ENCODE measurements around the gene KIAA0930. TPM values are rescaled to one million over a fixed set of nuclear protein-coding genes. Genes with fewer than 3 reads are reported as not detected.

The KIAA0930 gene
- total RNA-seq, 4 donors from 2014 or later: 9.4 to 31.8 (median 19.6) TPM

GRCh38 chr22:45207533-45207932 lies 33.2 kb downstream of the KIAA0930 start:
- no peak for TF ChIP-seq CTCF (IDR thresholded peaks at IDR 0.05)
- no peak for TF ChIP-seq POLR2A (IDR thresholded peaks at IDR 0.05)
- Histone ChIP-seq H3K27me3 (no peaks in the 10 kb centered on the region), H3K9me3 (no peaks in the 10 kb centered on the region), H3K36me3 (no peaks in the 10 kb centered on the region), H3K4me1 (peaks cover 0 to 9% of the 10 kb centered on the region in 2 donors), H3K27ac (no peak overlapping the region), H3K4me3 (no peak overlapping the region)
- intact Hi-C loops (cut with DNase I; ENCODE audit: low total_unique reads): no loop called here
- no peak for DNase-seq

GRCh38 chr22:45206233-45206632 lies 34.5 kb downstream of the KIAA0930 start:
- H3K36me3 ChIP-seq: no peaks in the 10 kb centered on the region
- intact Hi-C loops (cut with DNase I; ENCODE audit: low total_unique reads): no loop called here
- H3K4me1 ChIP-seq: no peaks in the 10 kb centered on the region
- no peak overlapping the region for H3K4me3 ChIP-seq
- DNase-seq: no peak
- TF ChIP-seq CTCF (IDR thresholded peaks at IDR 0.05) (no peak), POLR2A (IDR thresholded peaks at IDR 0.05) (no peak)
- no peaks in the 10 kb centered on the region for H3K9me3 ChIP-seq
- no peak overlapping the region for H3K27ac ChIP-seq
- no peaks in the 10 kb centered on the region for H3K27me3 ChIP-seq

GRCh38 chr22:45205276-45205925 lies 35.3 kb downstream of the KIAA0930 start:
- Histone ChIP-seq H3K27ac (no peak overlapping the region), H3K4me1 (no peaks in the 10 kb centered on the region), H3K9me3 (no peaks in the 10 kb centered on the region), H3K36me3 (no peaks in the 10 kb centered on the region), H3K27me3 (no peaks in the 10 kb centered on the region), H3K4me3 (no peak overlapping the region)
- intact Hi-C loops (cut with DNase I; ENCODE audit: low total_unique reads): no loop called here
- TF ChIP-seq POLR2A (IDR thresholded peaks at IDR 0.05) (no peak), CTCF (IDR thresholded peaks at IDR 0.05) (no peak)
- DNase-seq: no peak

- TF ChIP-seq CTCF (IDR thresholded peaks at IDR 0.05) (no peak), POLR2A (IDR thresholded peaks at IDR 0.05) (no peak)
- H3K4me3 ChIP-seq: no peak overlapping the region
- no peak for DNase-seq
- no peaks in the 10 kb centered on the region for H3K9me3 ChIP-seq
- no peaks in the 10 kb centered on the region for H3K4me1 ChIP-seq
- no peak overlapping the region for H3K27ac ChIP-seq
- no peaks in the 10 kb centered on the region for H3K27me3 ChIP-seq
- no peaks in the 10 kb centered on the region for H3K36me3 ChIP-seq
- intact Hi-C loops (cut with DNase I; ENCODE audit: low total_unique reads): no loop called here
Observed at GRCh38 chr22:45204819-45205218, 35.9 kb downstream of the KIAA0930 start.

GRCh38 chr22:45204241-45204640 lies 36.5 kb downstream of the KIAA0930 start:
- Histone ChIP-seq H3K36me3 (no peaks in the 10 kb centered on the region), H3K27me3 (no peaks in the 10 kb centered on the region), H3K27ac (no peak overlapping the region), H3K9me3 (no peaks in the 10 kb centered on the region), H3K4me1 (no peaks in the 10 kb centered on the region), H3K4me3 (no peak overlapping the region)
- intact Hi-C loops (cut with DNase I; ENCODE audit: low total_unique reads): no loop called here
- no peak for TF ChIP-seq CTCF (IDR thresholded peaks at IDR 0.05)
- no peak for TF ChIP-seq POLR2A (IDR thresholded peaks at IDR 0.05)
- no peak for DNase-seq

All from uterus (tissue), 4 donors.